Activated T-helper 17 cell treated with anti-CD3 and anti-CD28 coated beads, Interleukin-2, amount 50 U/mL, for 72 hours (primary cell): Measurements from ENCODE around the gene TMPRSS9. TPM values are rescaled to one million over a fixed set of nuclear protein-coding genes. Genes with fewer than 3 reads are reported as not detected.

Source experiments
- ATAC-seq: fragments of 150-1000 bp; cut with Tn5 transposase; replicated peaks from 2 replicates; pipeline ENCODE4 v1.10.0; 2021; ENCODE audit warnings: mild to moderate bottlenecking, moderate library complexity
- H3K27ac Mint-ChIP-seq: one replicate; pipeline ENCODE4 v1.8.0; 2022; ENCODE audit warnings: mixed read lengths
- H3K27me3 Mint-ChIP-seq: one replicate; pipeline ENCODE4 v1.8.0; 2022; ENCODE audit warnings: mixed read lengths
- H3K36me3 Mint-ChIP-seq: one replicate; pipeline ENCODE4 v1.8.0; 2022; ENCODE audit warnings: low read depth, mild to moderate bottlenecking, mixed read lengths
- H3K4me1 Mint-ChIP-seq: one replicate; pipeline ENCODE4 v1.8.0; 2022; ENCODE audit warnings: mixed read lengths
- H3K4me3 Mint-ChIP-seq: one replicate; pipeline ENCODE4 v1.8.0; 2022; ENCODE audit warnings: mild to moderate bottlenecking, mixed read lengths
- H3K9me3 Mint-ChIP-seq: one replicate; pipeline ENCODE4 v1.8.0; 2022; ENCODE audit warnings: mixed read lengths
- total RNA-seq, 2 donors: library from RNA; stranded (reverse); gene quantifications; one replicate each; pipeline ENCODE4 v1.2.3, GENCODE V29; 2022

Gene TMPRSS9
- total RNA-seq, 2 donors from 2014 or later, result not detected

- peaks cover 21% of the 10 kb centered on the region for H3K4me1 Mint-ChIP-seq
- no peaks in the 10 kb centered on the region for H3K36me3 Mint-ChIP-seq
- H3K9me3 Mint-ChIP-seq, result peaks cover 7% of the 10 kb centered on the region
- no peak overlapping the region for H3K27ac Mint-ChIP-seq
- no peak for ATAC-seq
- no peak overlapping the region for H3K4me3 Mint-ChIP-seq
- no peaks in the 10 kb centered on the region for H3K27me3 Mint-ChIP-seq
Observed at GRCh38 chr19:2334426-2334825, 25.6 kb upstream of the TMPRSS9 start.

- H3K4me1 Mint-ChIP-seq, result peaks cover 14% of the 10 kb centered on the region
- ATAC-seq, result no peak
- peaks cover 7% of the 10 kb centered on the region for H3K9me3 Mint-ChIP-seq
- H3K27ac Mint-ChIP-seq, result no peak overlapping the region
- no peaks in the 10 kb centered on the region for H3K27me3 Mint-ChIP-seq
- H3K36me3 Mint-ChIP-seq, result no peaks in the 10 kb centered on the region
- H3K4me3 Mint-ChIP-seq, result no peak overlapping the region
Observed at GRCh38 chr19:2334986-2335846, 24.8 kb upstream of the TMPRSS9 start.

- Mint-ChIP-seq H3K4me1 (peaks cover 11% of the 10 kb centered on the region), H3K27ac (no peak overlapping the region), H3K27me3 (no peaks in the 10 kb centered on the region), H3K4me3 (no peak overlapping the region), H3K36me3 (no peaks in the 10 kb centered on the region), H3K9me3 (peaks cover 7% of the 10 kb centered on the region)
- ATAC-seq, result no peak
Observed at GRCh38 chr19:2335848-2336247, 24.2 kb upstream of the TMPRSS9 start.

GRCh38 chr19:2336528-2337328 lies 23.3 kb upstream of the TMPRSS9 start:
- peaks cover 7% of the 10 kb centered on the region for H3K9me3 Mint-ChIP-seq
- no peak overlapping the region for H3K27ac Mint-ChIP-seq
- no peak overlapping the region for H3K4me3 Mint-ChIP-seq
- no peaks in the 10 kb centered on the region for H3K36me3 Mint-ChIP-seq
- H3K4me1 Mint-ChIP-seq, result peaks cover 11% of the 10 kb centered on the region
- ATAC-seq, result no peak
- H3K27me3 Mint-ChIP-seq, result no peaks in the 10 kb centered on the region

GRCh38 chr19:2337329-2337707 lies 22.7 kb upstream of the TMPRSS9 start:
- Mint-ChIP-seq H3K36me3 (no peaks in the 10 kb centered on the region), H3K27ac (no peak overlapping the region), H3K27me3 (no peaks in the 10 kb centered on the region), H3K4me1 (peaks cover 11% of the 10 kb centered on the region), H3K9me3 (peaks cover 7% of the 10 kb centered on the region), H3K4me3 (no peak overlapping the region)
- ATAC-seq, result no peak

GRCh38 chr19:2338055-2338615 lies 21.9 kb upstream of the TMPRSS9 start:
- no peak for ATAC-seq
- Mint-ChIP-seq H3K4me1 (peaks cover 11% of the 10 kb centered on the region), H3K27ac (no peak overlapping the region), H3K36me3 (no peaks in the 10 kb centered on the region), H3K27me3 (no peaks in the 10 kb centered on the region), H3K4me3 (no peak overlapping the region), H3K9me3 (peaks cover 7% of the 10 kb centered on the region)

GRCh38 chr19:2338751-2339643 lies 21.1 kb upstream of the TMPRSS9 start:
- no peaks in the 10 kb centered on the region for H3K27me3 Mint-ChIP-seq
- H3K9me3 Mint-ChIP-seq, result peaks cover 7% of the 10 kb centered on the region
- H3K4me3 Mint-ChIP-seq, result no peak overlapping the region
- H3K4me1 Mint-ChIP-seq, result peaks cover 11% of the 10 kb centered on the region
- H3K27ac Mint-ChIP-seq, result no peak overlapping the region
- no peak for ATAC-seq
- H3K36me3 Mint-ChIP-seq, result no peaks in the 10 kb centered on the region

GRCh38 chr19:2339644-2340310 lies 20.3 kb upstream of the TMPRSS9 start:
- Mint-ChIP-seq H3K36me3 (no peaks in the 10 kb centered on the region), H3K27ac (no peak overlapping the region), H3K9me3 (peaks cover 7% of the 10 kb centered on the region), H3K27me3 (no peaks in the 10 kb centered on the region), H3K4me3 (no peak overlapping the region), H3K4me1 (peaks cover 11% of the 10 kb centered on the region)
- no peak for ATAC-seq

GRCh38 chr19:2340496-2341243 lies 19.4 kb upstream of the TMPRSS9 start:
- no peak overlapping the region for H3K27ac Mint-ChIP-seq

GRCh38 chr19:2341244-2341751 lies 18.8 kb upstream of the TMPRSS9 start:
- H3K27me3 Mint-ChIP-seq, result no peaks in the 10 kb centered on the region
- no peak overlapping the region for H3K27ac Mint-ChIP-seq
- H3K4me3 Mint-ChIP-seq, result no peak overlapping the region
- H3K4me1 Mint-ChIP-seq, result peaks cover 3% of the 10 kb centered on the region
- ATAC-seq, result no peak
- no peaks in the 10 kb centered on the region for H3K36me3 Mint-ChIP-seq
- no peaks in the 10 kb centered on the region for H3K9me3 Mint-ChIP-seq

More at GRCh38 chr19:2340496-2341243, 19.4 kb upstream of the TMPRSS9 start:
- peaks cover 9% of the 10 kb centered on the region for H3K4me1 Mint-ChIP-seq
- H3K4me3 Mint-ChIP-seq, result no peak overlapping the region
- no peak for ATAC-seq
- H3K27me3 Mint-ChIP-seq, result no peaks in the 10 kb centered on the region
- H3K9me3 Mint-ChIP-seq, result peaks cover 6% of the 10 kb centered on the region
- no peaks in the 10 kb centered on the region for H3K36me3 Mint-ChIP-seq

- Mint-ChIP-seq H3K4me1 (no peaks in the 10 kb centered on the region), H3K27ac (no peak overlapping the region), H3K4me3 (no peak overlapping the region), H3K27me3 (no peaks in the 10 kb centered on the region), H3K9me3 (no peaks in the 10 kb centered on the region), H3K36me3 (no peaks in the 10 kb centered on the region)
- no peak for ATAC-seq
Observed at GRCh38 chr19:2341982-2342381, 18.1 kb upstream of the TMPRSS9 start.

- ATAC-seq, result no peak
- no peaks in the 10 kb centered on the region for H3K36me3 Mint-ChIP-seq
- no peaks in the 10 kb centered on the region for H3K9me3 Mint-ChIP-seq
- no peaks in the 10 kb centered on the region for H3K27me3 Mint-ChIP-seq
- H3K4me1 Mint-ChIP-seq, result no peaks in the 10 kb centered on the region
- no peak overlapping the region for H3K4me3 Mint-ChIP-seq
- H3K27ac Mint-ChIP-seq, result no peak overlapping the region
Observed at GRCh38 chr19:2342656-2343288, 17.3 kb upstream of the TMPRSS9 start.
